Left ventricle myocardium inferior (tissue), 1 donor: ENCODE data around the gene SOCS7. TPM values are rescaled to one million over a fixed set of nuclear protein-coding genes. Genes with fewer than 3 reads are reported as not detected.
A peak's percentile ranks its signal among the peaks of the same experiment; 100 is the strongest.
"Not testable (repeated sequence)": the region's sequence is repeated elsewhere in the genome, so short reads cannot be mapped to it uniquely, and the experiment has no call there.

Experiments
- DNase-seq: peaks from one replicate; pipeline ENCODE4 v3.0.0-alpha.2; 2020
- H3K27ac ChIP-seq: fragments of 200-600 bp; replicated peaks from 2 replicates; pipeline ENCODE4 v1.8.0; 2021
- H3K27me3 ChIP-seq: fragments of 200-600 bp; 2 replicates; pipeline ENCODE4 v1.8.0; 2021; ENCODE audit warnings: low read depth
- H3K36me3 ChIP-seq: fragments of 200-600 bp; 2 replicates; pipeline ENCODE4 v1.8.0; 2021
- H3K4me1 ChIP-seq: fragments of 200-600 bp; 2 replicates; pipeline ENCODE4 v1.8.0; 2021
- H3K4me3 ChIP-seq: fragments of 200-600 bp; 2 replicates; pipeline ENCODE4 v1.8.0; 2021; ENCODE audit warnings: mild to moderate bottlenecking, moderate library complexity
- H3K9me3 ChIP-seq: fragments of 200-600 bp; replicated peaks from 2 replicates; pipeline ENCODE4 v1.8.0; 2021
- CTCF ChIP-seq: fragments of 200-600 bp; IDR thresholded peaks from 2 replicates; pipeline ENCODE4 v1.8.0; 2021; ENCODE audit warnings: antibody characterized with exemption, mild to moderate bottlenecking, borderline replicate concordance
- intact Hi-C: fragments of 100-400 bp; cut with micrococcal nuclease; formaldehyde crosslinking; loops from one replicate; pipeline ENCODE4 v1.11.0; 2022
- total RNA-seq: library from RNA; stranded (reverse); fragmentation: NEBNext Ultra II Directional; extraction: Animal tissue kit (Norgen Biotek cat#: 25700); gene quantifications from one replicate; pipeline ENCODE4 v1.2.1, GENCODE V29; 2021
- donor health status: DM: no; HTN: yes; CAD: no; lungs with severe emphysema.

The SOCS7 gene
- total RNA-seq, 1 donor from 2014 or later, result 13.2 TPM

GRCh38 chr17:38430822-38431221 is 79.2 kb downstream of the SOCS7 start:
- DNase-seq, result no peak
- no peak for TF ChIP-seq CTCF
- intact Hi-C loops, result no loop called here
- Histone ChIP-seq H3K27ac (peak overlapping the region; percentile 94), H3K4me3 (peak overlapping the region; percentile 89), H3K9me3 (no peaks in the 10 kb centered on the region), H3K27me3 (no peaks in the 10 kb centered on the region), H3K4me1 (peaks cover 95% of the 10 kb centered on the region), H3K36me3 (no peaks in the 10 kb centered on the region)

- no peak for DNase-seq
- peaks cover 95% of the 10 kb centered on the region for H3K4me1 ChIP-seq
- peak overlapping the region; percentile 89 for H3K4me3 ChIP-seq
- H3K9me3 ChIP-seq, result no peaks in the 10 kb centered on the region
- intact Hi-C loops, result no loop called here
- peak overlapping the region; percentile 94 for H3K27ac ChIP-seq
- TF ChIP-seq CTCF, result no peak
- no peaks in the 10 kb centered on the region for H3K36me3 ChIP-seq
- no peaks in the 10 kb centered on the region for H3K27me3 ChIP-seq
Observed at GRCh38 chr17:38431346-38432145, 79.9 kb downstream of the SOCS7 start.

- Histone ChIP-seq H3K9me3 (no peaks in the 10 kb centered on the region), H3K27me3 (no peaks in the 10 kb centered on the region), H3K36me3 (no peaks in the 10 kb centered on the region), H3K4me1 (peaks cover 97% of the 10 kb centered on the region), H3K4me3 (no peak overlapping the region), H3K27ac (peak overlapping the region; percentile 52)
- DNase-seq, result no peak
- no peak for TF ChIP-seq CTCF
- intact Hi-C loops, result no loop called here
Observed at GRCh38 chr17:38434178-38434665, 82.6 kb downstream of the SOCS7 start.

GRCh38 chr17:38435795-38436194 is 84.2 kb downstream of the SOCS7 start:
- Histone ChIP-seq H3K9me3 (no peaks in the 10 kb centered on the region), H3K27ac (peak overlapping the region; percentile 31), H3K27me3 (no peaks in the 10 kb centered on the region), H3K36me3 (no peaks in the 10 kb centered on the region), H3K4me3 (no peak overlapping the region), H3K4me1 (peaks cover 97% of the 10 kb centered on the region)
- intact Hi-C loops, result no loop called here
- DNase-seq, result no peak
- TF ChIP-seq CTCF, result no peak

- Histone ChIP-seq H3K27ac (peak overlapping the region; percentile 31), H3K9me3 (no peaks in the 10 kb centered on the region), H3K4me1 (peaks cover 97% of the 10 kb centered on the region), H3K4me3 (no peak overlapping the region), H3K27me3 (no peaks in the 10 kb centered on the region), H3K36me3 (no peaks in the 10 kb centered on the region)
- DNase-seq, result no peak
- no peak for TF ChIP-seq CTCF
- intact Hi-C loops, result no loop called here
Observed at GRCh38 chr17:38436386-38436785, 84.7 kb downstream of the SOCS7 start.

GRCh38 chr17:38437313-38437712 is 85.7 kb downstream of the SOCS7 start:
- H3K27me3 ChIP-seq, H3K9me3 ChIP-seq, H3K36me3 ChIP-seq, H3K4me3 ChIP-seq, intact Hi-C loops, H3K27ac ChIP-seq, DNase-seq: not testable (repeated sequence)
- H3K4me1 ChIP-seq, result peaks cover 97% of the 10 kb centered on the region
